HepG2 (cell line): ENCODE data around the gene DNAJC10. TPM values are rescaled to one million over a fixed set of nuclear protein-coding genes. Genes with fewer than 3 reads are reported as not detected.

ENCODE experiments used
- ARID2 ChIP-seq: sonication (generic); formaldehyde crosslinking; IDR thresholded peaks from 2 replicates; pipeline ENCODE4 v1.8.1; 2022; ENCODE audit warnings: mild to moderate bottlenecking, missing genetic modification reagents, borderline replicate concordance
- BCL3 ChIP-seq: sonication (generic); formaldehyde crosslinking; IDR thresholded peaks from 2 replicates; pipeline ENCODE4 v1.5.1; 2020; ENCODE audit warnings: mild to moderate bottlenecking, missing genetic modification reagents, moderate library complexity
- EHMT2 ChIP-seq: fragments of 200-600 bp; sonication (generic); IDR thresholded peaks from 2 replicates; pipeline ENCODE4 v1.7.0; 2017; ENCODE audit warnings: antibody characterized with exemption, low read depth, low read length, borderline replicate concordance
- FOSL2 ChIP-seq: sonication (generic); formaldehyde crosslinking; IDR thresholded peaks from 2 replicates; pipeline ENCODE4 v1.4.0; 2020; ENCODE audit warnings: missing genetic modification reagents
- GABPA ChIP-seq, 2 experiments: IDR thresholded peaks; 2 replicates each; pipeline ENCODE4 v1.6.1; 2011 to 2016; ENCODE audit warnings: low read depth in 2 of 2, low read length in 1 of 2, missing biosample characterization in 1 of 2, missing genetic modification characterization in 1 of 2
- HOXD1 ChIP-seq: sonication (generic); formaldehyde crosslinking; IDR thresholded peaks from 2 replicates; pipeline ENCODE4 v1.5.0; 2020; ENCODE audit warnings: missing genetic modification reagents
- IRX3 ChIP-seq: sonication (generic); formaldehyde crosslinking; IDR thresholded peaks from 2 replicates; pipeline ENCODE4 v1.8.1; 2023; ENCODE audit warnings: mild to moderate bottlenecking, low read depth, missing genetic modification reagents, borderline replicate concordance
- MIER2 ChIP-seq: IDR thresholded peaks from 2 replicates; pipeline ENCODE4 v1.6.1; 2016; ENCODE audit warnings: missing biosample characterization, missing genetic modification reagents
- MYC ChIP-seq: sonication (generic); formaldehyde crosslinking; IDR thresholded peaks from 2 replicates; pipeline ENCODE4 v1.9.0; 2021; ENCODE audit warnings: missing genetic modification reagents, borderline replicate concordance
- PRDM15 ChIP-seq: sonication (generic); formaldehyde crosslinking; IDR thresholded peaks from 2 replicates; pipeline ENCODE4 v1.4.0; 2020; ENCODE audit warnings: missing genetic modification reagents
- SMC3 ChIP-seq: IDR thresholded peaks from 2 replicates; pipeline ENCODE4 v1.6.1; 2011; ENCODE audit warnings: low read length, improper control_type of control experiment
- TFE3 ChIP-seq: IDR thresholded peaks from 2 replicates; pipeline ENCODE4 v1.6.1; 2016
- THAP9 ChIP-seq: sonication (generic); formaldehyde crosslinking; IDR thresholded peaks from 2 replicates; pipeline ENCODE4; 2020; ENCODE audit warnings: missing genetic modification reagents, mild to moderate bottlenecking, borderline replicate concordance
- ZBTB42 ChIP-seq: sonication (generic); formaldehyde crosslinking; IDR thresholded peaks from 2 replicates; pipeline ENCODE4 v1.5.0; 2020; ENCODE audit warnings: mild to moderate bottlenecking, missing genetic modification reagents
- ZNF496 ChIP-seq: sonication (generic); formaldehyde crosslinking; IDR thresholded peaks from 2 replicates; pipeline ENCODE4 v1.8.1; 2023; ENCODE audit warnings: mild to moderate bottlenecking, moderate library complexity, missing genetic modification reagents; ENCODE audit not compliant: insufficient replicate concordance
- ZNF550 ChIP-seq: sonication (generic); formaldehyde crosslinking; IDR thresholded peaks from 2 replicates; pipeline ENCODE4 v1.4.0; 2020; ENCODE audit warnings: mild to moderate bottlenecking, missing genetic modification reagents, borderline replicate concordance
- ZNF709 ChIP-seq: sonication (generic); formaldehyde crosslinking; IDR thresholded peaks from 2 replicates; pipeline ENCODE4 v1.5.0; 2020; ENCODE audit warnings: mild to moderate bottlenecking, missing genetic modification reagents
- polyA plus RNA-seq, 8 experiments: library from polyadenylated mRNA; depleted of rRNA in 3 of 8; stranded (reverse) in 7 of 8; unstranded in 1 of 8; fragments of >200 nt; fragmentation: Illumina TruSeq in 4 of 8; extraction: Trizol in 4 of 8; gene quantifications; 2 replicates each; pipeline versions ENCODE4 v1.2.1 to v1.2.3, GENCODE V29; 2011 to 2016; ENCODE audit warnings: low read depth in 4 of 8, missing spikeins in 1 of 8, mixed read lengths in 1 of 8; ENCODE audit not compliant: insufficient read depth in 1 of 8
- total RNA-seq, 5 experiments: library from RNA; depleted of rRNA; stranded (reverse); fragments of >200 nt; fragmentation: Illumina TruSeq; extraction: Trizol; gene quantifications; 2 replicates each; pipeline ENCODE4 v1.2.3, GENCODE V29; 2016; ENCODE audit warnings: low read depth in 1 of 5

Gene DNAJC10
- total and polyA plus RNA-seq, 2 of the 13 experiments (the other 11 are each of a cell fraction or from before 2014, with no cell fraction given): 44.1 to 178 TPM

- TF ChIP-seq ARID2 (CRISPR knock-in tag) (peak; percentile 87; the same call in 1 of the 2 replicates), MIER2 (CRISPR knock-in tag) (peak; percentile 83), THAP9 (peak; percentile 95), GABPA (IDR thresholded peaks at IDR 0.05; ENCODE audit: low read depth, low read length) (peak; percentile 71), GABPA (CRISPR knock-in tag; IDR thresholded peaks at IDR 0.05; ENCODE audit: low read depth) (peak; percentile 84), PRDM15 (CRISPR knock-in tag) (peak; percentile 90), MYC (CRISPR knock-in tag) (peak; percentile 97), ZNF550 (CRISPR knock-in tag) (peak; percentile 39; the same call in 1 of the 2 replicates), TFE3 (CRISPR knock-in tag) (peak; percentile 74), ZNF496 (CRISPR knock-in tag) (no peak), SMC3 (no peak), FOSL2 (peak; percentile 61; the same call in 1 of the 2 replicates), ZBTB42 (peak; percentile 70), BCL3 (peak; percentile 99), ZNF709 (CRISPR knock-in tag) (peak; percentile 91; the same call in 1 of the 2 replicates), EHMT2 (no peak), IRX3 (no peak), HOXD1 (peak; percentile 97)
Observed at GRCh38 chr2:182715892-182716649, at the start of gene DNAJC10 (continued).
